ENCODE measurements around the gene LRRFIP1.

Gene LRRFIP1

DNA sequence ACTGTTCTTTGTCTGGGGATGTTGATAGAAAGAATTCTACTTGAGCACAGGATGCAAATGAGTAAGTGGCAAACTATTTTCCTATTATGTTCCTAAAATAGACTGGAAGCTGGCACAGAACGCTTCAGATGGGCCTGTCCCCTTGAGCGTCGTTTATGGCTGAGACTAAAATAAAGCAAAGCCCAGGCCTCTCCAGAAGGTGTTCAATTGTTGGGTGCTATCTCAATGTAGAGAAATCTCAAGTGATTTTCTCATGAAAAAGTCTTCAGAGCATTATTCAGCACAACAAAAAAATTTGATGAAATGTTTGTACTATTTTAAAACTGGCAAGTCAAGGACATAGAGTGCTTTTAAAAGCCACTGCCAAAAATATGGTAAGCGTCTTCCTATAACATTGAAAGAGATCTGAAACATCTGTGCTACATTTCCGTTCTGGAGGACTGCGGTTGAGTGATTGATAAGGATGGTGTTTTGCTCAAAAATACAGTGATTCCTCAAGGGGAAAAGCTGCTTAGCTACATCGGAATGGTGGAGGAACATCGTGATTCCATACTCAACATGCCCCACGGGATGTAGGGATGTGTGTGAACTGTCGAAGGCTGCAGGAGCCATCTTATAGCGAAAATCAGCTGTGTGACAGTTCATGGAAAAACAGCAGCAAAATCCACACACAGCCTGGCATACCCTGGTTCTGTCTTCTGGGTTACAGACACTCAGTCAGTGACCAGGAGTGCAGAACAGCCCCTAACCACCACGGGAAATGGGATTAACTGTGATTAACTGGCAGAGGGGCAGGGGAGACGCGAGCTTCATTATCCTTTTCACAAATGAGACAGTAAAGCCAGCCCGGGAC lies 10.4 kb upstream of the LRRFIP1 start:
- DNase-seq (ENCODE audit: low read depth): no peak

DNA sequence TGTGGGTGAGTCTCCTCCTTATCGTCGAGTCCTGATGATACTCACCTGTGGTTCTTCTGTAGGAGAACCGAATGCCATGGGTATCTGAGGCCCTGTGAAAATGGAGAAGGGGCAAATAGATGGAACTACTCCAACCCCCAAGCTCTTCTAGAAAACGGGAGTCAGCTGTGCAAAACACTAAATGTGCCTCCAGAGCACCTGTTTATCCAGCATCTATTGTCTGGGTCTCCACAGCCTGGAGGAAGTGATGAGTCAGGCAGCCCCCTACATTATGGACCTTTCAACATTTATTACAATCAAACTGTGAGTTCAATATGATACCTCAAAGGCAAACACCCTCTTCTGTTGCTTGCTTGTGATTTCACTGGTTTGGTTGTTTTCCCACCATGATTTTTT lies 9.8 kb upstream of the LRRFIP1 start:
- DNase-seq (ENCODE audit: low read depth): no peak

DNA sequence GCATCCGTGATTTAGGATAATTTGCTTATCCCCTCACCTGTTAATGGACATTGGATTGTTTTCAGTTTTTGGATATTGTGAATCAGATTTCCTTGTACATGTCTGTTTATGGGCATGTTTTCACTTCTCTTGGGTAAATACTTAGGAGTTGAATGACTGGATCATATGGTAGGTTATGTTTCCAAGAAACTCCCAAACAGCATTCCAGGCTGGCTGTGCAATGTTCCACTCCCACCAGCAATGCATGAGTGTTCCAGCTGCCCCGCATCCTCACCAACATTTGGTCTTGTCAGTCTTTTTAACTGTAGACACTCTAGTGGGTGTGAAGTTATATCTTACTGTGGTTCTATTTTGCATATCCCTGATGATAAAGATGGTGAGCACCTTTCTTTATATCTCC lies 8.9 kb upstream of the LRRFIP1 start:
- no peak for DNase-seq (ENCODE audit: low read depth)

DNA sequence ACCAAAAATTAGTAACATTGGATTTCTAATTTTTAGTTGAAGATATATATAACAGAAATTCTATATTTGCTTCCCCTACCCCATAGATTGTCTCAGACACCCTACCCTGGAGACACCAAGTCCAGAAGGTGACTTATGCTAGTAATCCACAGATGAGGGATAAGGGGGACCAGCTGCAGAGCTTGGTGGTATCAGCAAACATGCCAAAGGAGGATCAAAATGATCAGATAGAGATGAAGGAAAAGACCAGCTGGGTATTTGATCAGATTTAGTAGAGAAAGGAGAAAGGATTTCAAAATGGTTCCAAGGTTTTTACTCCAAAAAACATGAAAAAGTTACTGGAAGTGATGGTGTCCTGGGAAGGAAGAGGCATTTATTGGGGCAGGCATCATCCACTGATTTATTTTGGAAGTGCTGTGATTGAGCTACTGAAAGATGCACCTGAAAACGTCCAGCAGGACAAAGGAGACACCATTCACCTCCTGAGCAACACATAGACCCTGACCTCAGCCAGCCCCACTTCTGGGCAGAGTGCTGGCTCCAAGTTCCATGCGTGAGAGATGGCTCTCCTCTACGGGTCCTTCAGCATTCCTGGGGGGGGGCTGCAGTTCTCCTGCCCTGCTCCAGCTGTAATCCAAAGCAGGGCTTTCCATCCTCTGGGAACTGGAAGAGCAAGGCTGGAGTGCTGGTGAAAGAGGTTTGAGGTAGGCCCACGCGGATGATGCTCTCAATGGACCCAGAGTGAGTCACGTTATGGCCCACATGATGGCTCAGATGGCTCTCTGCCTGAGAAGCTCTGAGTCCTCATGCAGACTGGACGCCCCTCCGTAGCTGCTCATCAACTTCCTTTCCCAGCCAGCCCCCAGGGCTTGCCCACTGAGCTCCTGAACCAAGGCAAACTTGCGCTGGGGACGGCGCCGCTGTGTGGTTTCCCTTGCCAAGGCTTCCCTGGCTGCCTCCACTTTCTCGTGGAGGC lies 3.7 kb upstream of the LRRFIP1 start:
- DNase-seq (ENCODE audit: low read depth): no peak

DNA sequence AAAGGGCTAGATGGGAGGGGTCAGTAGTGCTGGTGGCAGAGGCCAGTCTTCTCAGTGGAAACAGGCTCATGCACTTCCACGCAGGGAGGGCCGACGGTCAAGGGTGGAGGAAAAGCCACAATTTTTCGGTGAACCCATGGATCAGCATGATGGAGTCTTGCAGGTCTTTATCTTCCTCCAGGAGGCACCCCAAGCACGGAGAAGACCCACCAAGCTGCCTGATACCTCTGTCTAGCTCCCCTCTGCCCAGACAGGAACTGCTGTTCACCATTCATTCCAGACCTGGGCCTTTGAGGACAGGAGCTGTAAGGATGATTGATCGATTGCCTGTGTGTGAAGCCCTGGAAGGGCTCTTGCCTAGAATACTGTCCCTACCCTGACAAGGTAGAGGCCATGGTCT lies 2.8 kb upstream of the LRRFIP1 start:
- DNase-seq (ENCODE audit: low read depth): no peak

DNA sequence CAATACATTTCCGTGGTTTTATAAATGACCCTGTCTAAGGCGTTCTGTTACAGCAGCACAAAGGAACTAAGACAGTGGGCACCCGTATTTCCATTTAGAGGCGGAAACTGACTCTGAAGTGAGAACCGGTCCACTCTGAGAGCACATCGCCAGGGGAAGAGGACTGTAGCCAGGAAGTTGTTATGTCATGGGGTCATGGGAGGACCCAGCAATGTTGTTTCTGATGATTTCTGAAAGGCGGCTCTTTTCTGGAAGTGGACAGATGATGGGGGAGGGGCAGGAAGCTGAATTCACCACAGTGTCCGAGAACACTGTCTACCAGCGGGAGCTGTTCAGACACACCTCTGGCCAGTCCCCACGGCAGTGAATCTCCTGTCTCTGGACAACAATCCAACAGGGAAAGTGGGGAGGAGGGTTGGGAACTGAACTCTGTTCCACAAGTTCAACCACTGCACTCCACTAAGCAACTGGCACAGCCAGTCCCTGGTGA lies 2.1 kb upstream of the LRRFIP1 start:
- DNase-seq (ENCODE audit: low read depth): no peak

DNA sequence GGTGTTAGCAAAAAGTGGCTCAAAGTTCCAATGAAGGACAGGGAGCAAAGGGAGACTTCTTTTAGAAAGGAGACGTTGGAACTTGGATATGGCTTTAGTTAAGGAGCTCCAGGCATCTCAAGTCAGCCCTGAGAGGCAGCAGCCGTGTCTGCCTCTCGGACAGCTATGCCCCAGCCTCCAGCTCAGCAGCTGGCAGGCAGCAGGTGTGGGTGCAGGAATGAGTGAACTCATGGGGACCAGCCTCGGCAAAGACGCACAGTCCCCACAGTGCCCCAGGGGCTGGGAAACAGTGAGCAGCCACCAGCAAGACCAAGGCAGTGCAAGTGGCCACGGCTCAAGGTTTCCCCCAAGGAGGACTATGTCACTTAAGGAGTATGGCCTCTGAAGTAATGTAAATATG lies 1.6 kb upstream of the LRRFIP1 start:
- DNase-seq (ENCODE audit: low read depth): no peak

DNA sequence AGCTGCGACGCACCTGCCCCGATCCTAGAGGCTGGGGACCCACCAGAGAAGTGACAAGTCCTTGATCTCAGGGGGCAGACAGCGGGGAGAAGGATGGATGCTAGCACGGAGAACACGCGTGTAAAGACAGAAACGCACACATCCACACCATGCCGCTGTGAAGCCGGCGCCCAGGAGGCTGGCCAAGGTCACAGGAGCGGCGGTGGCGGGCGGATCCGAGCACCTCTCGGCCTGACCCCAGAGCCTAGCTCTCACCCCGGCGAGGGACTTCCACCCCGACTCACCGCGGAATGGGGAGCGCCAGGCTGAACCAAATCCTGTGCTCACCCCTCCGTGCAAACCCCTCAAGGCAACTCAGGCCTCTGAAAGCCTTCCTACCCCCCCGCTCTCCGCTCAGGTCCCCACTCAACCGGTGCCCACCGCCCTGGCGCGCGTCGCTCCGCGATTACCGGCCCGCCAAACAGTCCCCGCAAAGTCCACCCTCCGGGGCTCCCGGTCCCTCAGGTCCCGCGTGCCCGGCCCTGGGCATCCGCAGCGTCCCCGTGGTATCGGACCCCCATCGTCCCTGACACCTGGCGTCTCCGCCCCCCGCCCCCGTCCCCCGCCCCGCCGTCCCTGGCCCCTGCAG lies 460 bp upstream of the LRRFIP1 start:
- no peak for DNase-seq (ENCODE audit: low read depth)

DNA sequence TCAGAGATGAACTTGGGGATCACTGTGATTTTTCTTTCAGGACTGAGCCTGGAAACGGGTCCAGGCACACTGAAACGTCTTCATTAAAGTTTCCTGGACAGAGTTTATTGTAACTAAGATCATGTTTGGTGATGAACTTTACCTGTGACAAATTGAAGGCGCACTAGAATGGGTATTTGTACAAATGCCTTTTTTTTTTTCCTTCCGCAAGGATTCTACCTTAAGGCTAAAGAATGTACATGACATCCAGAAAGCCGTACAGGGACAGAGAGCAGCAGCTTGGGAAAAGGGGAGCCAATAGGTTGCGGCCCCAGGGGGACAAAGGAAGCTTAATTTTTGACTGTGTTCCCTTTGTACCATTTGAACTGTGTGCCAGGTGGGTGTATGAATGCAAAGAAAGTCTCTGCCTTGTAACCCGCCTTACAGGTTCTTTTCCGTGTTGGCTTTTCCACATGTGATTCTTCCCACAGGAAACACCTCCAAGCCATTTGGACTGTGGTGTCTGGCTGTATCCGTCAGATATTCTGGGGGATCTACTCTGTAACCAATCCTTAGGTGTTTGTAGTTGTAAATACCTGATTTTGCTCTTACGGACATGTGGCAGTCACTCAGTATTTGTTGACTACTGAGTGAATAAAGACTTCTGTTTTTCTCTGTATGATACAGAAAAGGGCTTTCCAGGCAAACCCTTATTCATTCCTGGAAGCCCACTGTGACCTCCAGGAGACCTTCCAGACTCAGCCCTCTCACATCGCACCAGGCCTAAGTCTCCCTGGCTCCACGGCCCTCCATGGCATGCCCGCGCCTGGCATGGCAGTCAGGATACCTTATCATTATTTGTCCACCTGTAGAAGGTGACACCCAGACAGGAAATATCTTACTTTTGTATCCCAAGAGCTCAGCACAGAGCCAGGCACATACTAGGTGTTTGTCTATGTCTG lies 1.1 kb downstream of the LRRFIP1 start:
- no peak for DNase-seq (ENCODE audit: low read depth)

DNA sequence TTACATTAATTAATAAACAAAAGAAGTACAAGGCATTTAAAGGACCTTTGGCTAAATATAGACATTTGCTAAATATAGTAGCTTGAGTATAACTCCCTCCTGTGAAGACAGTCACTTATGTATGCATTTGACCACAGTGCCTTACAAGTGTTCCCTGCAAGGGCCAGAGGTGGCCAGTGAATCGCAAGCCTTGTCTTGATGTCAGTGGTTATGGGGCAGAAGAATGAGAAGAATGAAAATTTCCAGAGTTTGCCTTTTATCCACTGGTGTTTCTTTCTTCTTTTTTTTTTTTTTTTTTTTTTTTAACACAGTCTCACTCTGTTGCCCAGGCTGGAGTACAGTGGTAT lies 1.8 kb downstream of the LRRFIP1 start:
- DNase-seq (ENCODE audit: low read depth): no peak

DNA sequence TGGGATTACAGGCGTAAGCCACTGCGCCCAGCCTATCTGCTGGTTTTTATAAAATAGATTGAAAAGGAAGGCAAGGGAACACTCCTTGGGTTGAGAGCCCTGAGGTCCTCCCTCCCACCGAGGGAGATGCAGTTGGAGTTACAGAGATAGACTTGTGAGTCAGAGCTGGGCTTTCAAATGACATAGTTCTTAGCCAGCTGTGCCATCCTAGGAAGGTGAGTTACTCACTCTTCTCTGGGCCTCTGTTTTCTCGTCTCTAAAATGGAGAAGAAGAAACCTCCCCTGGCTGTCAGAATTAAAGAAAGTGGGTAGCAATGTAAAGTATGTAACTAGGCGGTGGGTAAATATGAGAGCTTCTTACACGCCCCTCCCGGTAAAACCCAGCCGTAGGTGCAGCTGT lies 2.4 kb downstream of the LRRFIP1 start:
- DNase-seq (ENCODE audit: low read depth): no peak

DNA sequence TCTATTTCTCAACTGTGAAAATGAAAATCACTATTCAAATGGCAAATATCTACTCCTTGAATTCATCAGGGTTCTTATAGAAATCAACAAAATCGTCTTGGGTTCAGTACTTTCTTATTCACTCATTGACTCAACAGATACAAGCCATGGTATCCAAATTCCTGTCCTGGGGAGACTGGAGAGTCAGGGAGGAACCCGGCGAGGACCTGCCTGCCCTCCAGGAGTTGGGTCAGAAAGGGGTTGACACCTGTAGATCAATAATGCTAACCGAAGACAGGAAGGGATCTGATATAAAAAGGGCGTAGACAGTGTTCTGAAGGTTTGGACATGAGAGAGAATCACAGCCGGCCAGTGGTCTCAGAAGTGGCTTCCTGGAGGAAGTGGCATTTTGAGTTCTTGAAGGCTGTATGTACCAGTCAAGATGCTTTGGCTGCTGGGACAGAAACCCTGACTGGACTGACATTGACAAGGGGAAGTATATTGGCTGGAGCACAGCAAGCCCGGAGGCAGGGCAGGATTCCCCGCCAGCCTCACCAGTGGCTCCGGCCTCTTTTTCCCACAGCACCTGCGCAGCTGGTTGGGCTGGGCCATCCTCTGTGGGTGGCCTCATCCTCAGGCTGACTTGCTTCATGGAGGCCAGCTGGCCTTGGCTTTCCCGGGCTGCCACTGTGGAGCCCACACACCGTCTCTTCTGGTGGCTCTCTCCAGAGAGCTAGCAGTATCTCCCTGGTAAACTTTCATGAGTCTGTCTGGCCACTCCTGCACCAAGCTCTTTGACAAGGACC lies 3.0 kb downstream of the LRRFIP1 start:
- DNase-seq (ENCODE audit: low read depth): no peak

DNA sequence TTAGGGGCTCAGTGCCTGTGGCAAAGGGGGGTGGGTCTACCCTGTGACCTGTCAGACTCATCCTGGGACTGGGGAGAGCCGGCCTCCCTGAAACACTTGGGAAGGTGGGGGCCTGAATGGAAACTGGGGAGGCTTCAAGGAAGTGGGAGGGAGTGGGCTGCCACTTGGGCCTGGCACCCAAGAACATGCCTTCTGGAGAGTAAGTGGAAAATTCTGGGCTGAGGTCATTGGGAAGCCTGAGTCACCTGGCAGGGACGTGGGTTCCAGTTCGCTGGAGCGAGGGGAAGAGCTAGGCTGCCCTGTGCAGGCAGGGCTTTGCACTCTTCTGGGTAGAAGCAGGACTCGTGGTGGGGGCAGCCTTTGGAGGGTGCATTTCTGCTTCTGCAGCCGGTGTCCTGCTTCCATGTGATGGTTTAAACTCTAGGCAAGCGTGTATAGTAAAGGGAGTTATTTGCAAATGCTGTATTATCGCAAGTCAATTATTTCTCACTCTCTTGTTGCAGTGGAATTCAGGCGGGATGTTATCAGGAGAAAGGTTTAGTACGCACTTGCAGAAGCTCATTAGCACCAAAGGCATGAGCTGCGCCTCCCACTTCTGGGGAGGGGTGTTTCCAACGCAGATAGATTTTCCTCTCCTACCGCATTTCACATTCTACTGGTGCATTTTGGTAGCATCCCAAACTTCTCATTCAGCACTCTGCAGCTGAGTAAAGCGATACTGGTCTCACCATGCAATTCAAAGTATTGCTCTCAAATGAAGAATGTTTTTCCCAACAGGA lies 3.8 kb downstream of the LRRFIP1 start:
- DNase-seq (ENCODE audit: low read depth): no peak

DNA sequence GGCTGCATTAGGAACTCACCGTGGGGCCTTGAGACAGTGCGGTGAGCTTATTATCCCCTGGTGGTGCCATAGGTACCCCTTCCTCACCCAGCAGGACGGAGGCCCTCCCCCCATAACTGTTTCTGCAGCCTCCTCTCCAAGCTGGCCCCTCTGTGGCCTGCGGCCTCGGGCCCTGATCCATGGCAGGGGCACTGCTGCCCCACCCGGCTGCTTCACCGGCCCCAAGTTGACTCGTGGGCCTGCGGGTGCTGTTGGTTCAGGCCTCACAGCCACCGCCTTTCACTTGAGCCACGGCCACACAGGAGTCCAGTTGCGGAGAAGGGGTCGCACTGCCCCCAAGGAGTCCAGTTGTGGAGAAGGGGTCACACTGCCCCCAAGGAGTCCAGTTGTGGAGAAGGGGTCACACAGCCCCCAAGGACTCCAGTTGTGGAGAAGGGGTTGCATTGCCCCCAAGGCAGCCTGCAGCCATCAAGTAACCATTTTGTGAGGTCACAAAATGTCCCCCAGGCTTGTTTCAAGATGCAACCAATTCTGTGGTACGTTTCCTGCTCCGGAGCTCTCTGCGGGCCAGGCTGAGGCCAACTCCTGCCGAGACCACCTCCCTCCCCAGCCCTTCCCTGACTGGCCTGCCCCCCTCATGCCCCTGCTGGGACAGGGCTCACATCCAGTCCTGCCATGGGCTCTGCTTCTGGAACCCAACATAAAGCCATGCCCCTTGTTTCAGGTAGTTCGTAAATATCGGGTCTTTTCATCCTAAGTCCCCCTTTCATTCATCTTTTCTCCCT lies 4.6 kb downstream of the LRRFIP1 start:
- DNase-seq (ENCODE audit: low read depth): no peak

DNA sequence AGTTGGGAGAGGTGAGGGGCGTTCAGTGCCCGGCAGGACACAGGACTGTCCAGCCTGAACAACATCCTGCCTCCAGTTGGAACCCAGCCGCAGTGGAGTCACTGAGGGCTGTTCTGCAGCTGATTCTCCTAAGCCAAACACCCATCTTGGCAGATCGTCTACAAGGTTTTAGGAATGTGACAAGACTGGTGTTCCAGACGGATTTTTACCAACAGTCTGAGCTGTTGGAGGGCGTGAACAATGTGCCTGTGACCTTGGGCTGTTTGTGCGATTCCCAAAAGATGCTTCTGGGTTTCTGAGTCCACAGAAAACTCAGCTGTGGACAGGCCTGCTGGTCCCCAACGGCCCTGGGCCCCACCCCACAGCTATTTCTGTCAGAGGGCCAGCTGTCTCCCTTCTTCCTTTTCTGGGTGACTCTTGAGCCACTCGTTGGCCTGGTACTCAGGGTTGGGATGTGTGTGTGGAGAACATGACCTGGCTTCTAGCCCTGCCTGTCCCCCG lies 5.7 kb downstream of the LRRFIP1 start:
- DNase-seq (ENCODE audit: low read depth): no peak

DNA sequence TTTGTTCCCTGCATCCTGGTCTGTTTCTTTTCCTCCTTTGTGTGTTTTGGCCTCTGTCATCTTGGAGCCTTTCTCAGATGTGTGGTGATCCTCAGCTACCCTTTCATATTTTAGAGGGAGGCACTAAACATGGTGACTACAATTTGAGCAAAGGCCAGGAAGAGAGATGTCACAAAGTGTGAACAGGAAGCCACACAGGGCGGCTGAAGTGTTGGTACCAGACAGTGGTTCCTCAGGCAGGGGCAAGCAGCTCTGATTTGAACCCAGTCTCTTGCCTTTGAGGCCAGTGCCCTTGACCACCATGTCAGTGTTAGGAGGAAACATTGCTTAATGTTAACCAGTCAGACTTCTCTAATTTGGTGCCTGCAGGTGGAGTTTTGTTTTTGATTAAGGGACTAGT lies 9.2 kb downstream of the LRRFIP1 start:
- no peak for DNase-seq (ENCODE audit: low read depth)

DNA sequence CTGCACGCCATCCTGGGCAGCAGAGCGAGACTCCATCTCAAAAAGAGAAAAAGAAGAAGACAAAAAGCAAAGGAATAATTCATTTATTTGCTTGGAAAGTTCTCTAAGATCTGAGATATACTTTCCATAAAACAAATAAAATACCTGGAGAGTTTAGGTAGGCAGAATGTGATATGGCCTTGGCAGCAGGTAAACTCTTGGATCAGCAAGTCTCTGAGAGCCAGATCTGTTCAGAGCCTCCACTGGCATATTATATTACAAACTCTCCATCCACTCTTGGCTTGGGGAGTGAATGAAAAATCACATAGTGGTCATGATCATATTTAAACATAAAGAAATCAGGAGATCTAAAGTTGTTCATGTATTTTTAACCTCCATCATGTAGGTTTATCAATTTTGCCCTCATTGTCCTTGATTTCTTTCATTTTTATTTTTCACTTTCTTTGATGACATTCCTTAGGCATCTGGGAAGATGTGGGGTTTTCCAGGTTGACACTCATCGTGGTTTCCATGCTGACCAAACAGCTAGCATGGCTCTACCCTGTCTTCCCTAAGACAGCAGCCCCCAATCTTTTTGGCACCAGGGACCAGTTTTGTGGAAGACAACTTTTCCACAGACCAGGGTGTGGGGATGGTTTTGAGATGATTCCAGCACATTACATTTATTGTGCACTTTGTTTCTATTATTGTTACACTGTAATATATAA lies 10.2 kb downstream of the LRRFIP1 start:
- no peak for DNase-seq (ENCODE audit: low read depth)

DNA sequence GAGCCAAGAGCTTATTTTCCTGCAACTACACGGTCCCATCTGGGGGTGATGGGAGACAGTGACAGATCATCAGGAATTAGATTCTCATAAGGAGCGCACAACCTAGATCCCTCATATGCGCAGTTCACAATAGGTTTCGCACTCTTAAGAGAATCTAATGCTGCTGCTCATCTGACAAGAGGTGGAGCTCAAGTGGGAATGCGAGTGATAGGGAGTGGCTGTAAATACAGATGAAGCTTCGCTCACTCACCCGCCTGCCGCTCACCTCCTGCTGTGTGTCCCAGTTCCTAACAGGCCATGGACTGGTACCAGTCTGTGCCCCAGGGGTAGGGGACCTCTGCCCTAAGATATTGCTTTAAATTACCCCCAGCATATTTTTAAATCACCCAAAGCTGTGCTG lies 10.8 kb downstream of the LRRFIP1 start:
- DNase-seq (ENCODE audit: low read depth): no peak

All from T-helper 22 cell (primary cell).